HG03108 (cell line): ENCODE measurements around the gene THRAP3.

Experiments used
- ATAC-seq: cut with Tn5 transposase; IDR thresholded peaks from one replicate; pipeline ENCODE4 v1.9.1; 2021; ENCODE audit warnings: moderate library complexity; ENCODE audit not compliant: unreplicated experiment

The THRAP3 gene

GRCh38 chr1:36295390-36295789, 71.1 kb downstream of the THRAP3 start:
- ATAC-seq = no peak

GRCh38 chr1:36297062-36297461, 72.8 kb downstream of the THRAP3 start:
- ATAC-seq = no peak

GRCh38 chr1:36298640-36299039, 74.4 kb downstream of the THRAP3 start:
- ATAC-seq = no peak

GRCh38 chr1:36300526-36300925, 76.3 kb downstream of the THRAP3 start:
- ATAC-seq = no peak

- no peak for ATAC-seq
These were observed 77.0 kb downstream of the THRAP3 start for GRCh38 chr1:36301220-36301619.

- no peak for ATAC-seq
These were observed 79.0 kb downstream of the THRAP3 start for GRCh38 chr1:36303244-36303643.

GRCh38 chr1:36303650-36304360, 79.6 kb downstream of the THRAP3 start:
- ATAC-seq = no peak

- no peak for ATAC-seq
These were observed 80.3 kb downstream of the THRAP3 start for GRCh38 chr1:36304521-36304920.

- ATAC-seq = no peak
These were observed 81.0 kb downstream of the THRAP3 start for GRCh38 chr1:36304970-36305914.

- no peak for ATAC-seq
These were observed 81.6 kb downstream of the THRAP3 start for GRCh38 chr1:36305915-36306209.

GRCh38 chr1:36306210-36306901, 82.1 kb downstream of the THRAP3 start, which contains the start of gene SH3D21:
TSS of gene SH3D21 (plus strand) at chr1:36306368. CDS start at chr1:36306421, 53 bp downstream.
- peak; percentile 26 for ATAC-seq

- peak; percentile 95 for ATAC-seq
These were observed 82.7 kb downstream of the THRAP3 start for GRCh38 chr1:36306902-36307456.

GRCh38 chr1:36307601-36308330, 83.5 kb downstream of the THRAP3 start:
- no peak for ATAC-seq

GRCh38 chr1:36309397-36309796, 85.2 kb downstream of the THRAP3 start:
- no peak for ATAC-seq

- no peak for ATAC-seq
These were observed 96.1 kb downstream of the THRAP3 start for GRCh38 chr1:36320291-36320761.

- ATAC-seq = no peak
These were observed 96.5 kb downstream of the THRAP3 start for GRCh38 chr1:36320767-36321118.

GRCh38 chr1:36321119-36321951, 97.1 kb downstream of the THRAP3 start:
- no peak for ATAC-seq

- no peak for ATAC-seq
These were observed 98.0 kb downstream of the THRAP3 start for GRCh38 chr1:36322041-36322785.
